NCI-H510A (cell line): Measurements from ENCODE around the gene MMP24OS.
"Not testable (repeated sequence)": the region's sequence is repeated elsewhere in the genome, so short reads cannot be mapped to it uniquely, and the experiment has no call there.

Source experiments
- DNase-seq: peaks from one replicate; lab custom pipeline; 2025; lab: John Stamatoyannopoulos, UW

MMP24OS gene

DNA sequence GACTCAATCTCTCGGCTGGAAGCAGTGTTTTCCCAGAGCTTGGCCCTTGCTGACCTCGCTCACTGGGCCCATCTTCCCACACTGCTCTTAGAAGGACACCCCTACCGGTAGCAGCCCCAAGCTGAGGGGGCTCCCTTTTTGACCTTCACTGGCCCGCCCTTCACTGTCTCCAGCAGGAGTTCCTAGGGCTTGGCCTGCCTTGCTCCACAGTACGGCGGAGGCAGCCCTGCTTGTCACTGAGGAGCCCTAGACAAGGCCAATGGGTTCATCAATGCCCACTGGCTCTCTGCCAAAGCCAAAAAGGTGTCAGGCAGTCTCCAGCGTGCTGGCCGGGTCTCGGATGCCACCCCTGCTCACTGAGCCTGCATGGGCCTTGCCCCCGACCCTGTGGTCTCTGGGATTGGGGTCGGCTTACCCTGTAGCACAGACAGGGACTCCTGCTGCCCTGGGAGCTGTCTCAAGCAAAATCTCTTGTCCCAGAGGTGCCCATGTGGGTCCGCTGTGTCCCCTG, 2.1 kb downstream of the MMP24OS start:
- DNase-seq: no peak

- DNase-seq: no peak
These were observed 3.5 kb downstream of the MMP24OS start for GRCh38 chr20:35274172-35275092.

GRCh38 chr20:35273449-35274171, 4.3 kb downstream of the MMP24OS start:
- no peak for DNase-seq

DNA sequence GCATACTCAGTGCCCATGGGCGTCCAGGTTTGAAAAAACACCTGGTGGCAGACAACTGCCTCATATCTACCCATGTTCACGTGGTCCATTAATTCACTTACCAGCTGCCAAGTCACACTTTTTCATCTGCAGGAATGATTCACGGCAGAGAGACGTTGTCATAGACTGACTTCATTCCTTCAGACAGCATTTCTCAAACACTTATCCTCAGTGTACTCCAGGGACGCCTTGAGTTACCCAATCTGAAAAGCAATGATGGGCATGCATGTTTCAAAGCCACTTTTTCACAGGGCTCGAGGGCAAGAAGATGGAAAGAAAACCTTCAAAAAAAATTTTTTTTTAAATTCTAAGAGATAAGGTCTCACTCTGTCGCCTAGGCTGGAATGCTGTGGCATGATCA, 6.0 kb downstream of the MMP24OS start:
- DNase-seq: no peak

- DNase-seq: no peak
These were observed 6.6 kb downstream of the MMP24OS start for GRCh38 chr20:35271073-35271882.

GRCh38 chr20:35270021-35270902, 7.7 kb downstream of the MMP24OS start:
- no peak for DNase-seq

GRCh38 chr20:35269055-35269781, 8.7 kb downstream of the MMP24OS start:
- no peak for DNase-seq

DNA sequence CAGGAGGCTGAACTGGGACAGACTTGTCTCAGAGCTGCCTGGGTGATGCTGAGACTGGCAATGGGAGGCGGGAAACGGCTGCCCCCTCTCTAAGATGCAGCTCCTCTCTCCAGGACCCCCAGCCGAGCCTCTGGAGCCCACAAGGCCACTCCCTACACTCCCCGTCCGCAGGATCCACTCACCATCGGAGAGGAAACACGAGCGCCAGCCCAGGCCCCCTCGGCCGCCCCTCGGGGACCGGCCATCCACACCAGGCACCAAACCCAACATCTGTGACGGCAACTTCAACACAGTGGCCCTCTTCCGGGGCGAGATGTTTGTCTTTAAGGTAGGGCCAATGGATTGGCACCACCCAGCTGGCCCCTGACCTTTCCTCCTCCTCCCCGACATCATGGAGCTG, 10.8 kb downstream of the MMP24OS start:
- DNase-seq: no peak

DNA sequence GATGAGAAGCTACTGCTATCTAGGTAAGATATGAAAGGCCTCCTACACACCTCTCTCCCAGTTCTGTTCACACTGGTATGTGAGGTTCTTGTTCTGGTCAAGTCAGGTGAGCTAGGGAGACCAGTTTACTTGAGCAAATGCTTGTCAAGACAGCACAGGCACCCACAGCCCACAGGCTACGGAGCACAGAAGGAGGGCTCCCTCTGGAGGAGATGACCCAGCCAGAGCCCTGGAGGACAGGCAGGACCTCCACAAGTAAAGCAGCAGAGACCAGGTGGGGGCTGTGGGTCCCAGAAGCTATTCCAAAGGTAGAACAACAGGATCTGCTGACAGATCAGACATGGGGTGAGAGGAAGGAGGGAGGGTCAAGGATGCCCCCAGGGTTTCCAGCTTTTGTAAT, 13.2 kb downstream of the MMP24OS start:
- no peak for DNase-seq

DNA sequence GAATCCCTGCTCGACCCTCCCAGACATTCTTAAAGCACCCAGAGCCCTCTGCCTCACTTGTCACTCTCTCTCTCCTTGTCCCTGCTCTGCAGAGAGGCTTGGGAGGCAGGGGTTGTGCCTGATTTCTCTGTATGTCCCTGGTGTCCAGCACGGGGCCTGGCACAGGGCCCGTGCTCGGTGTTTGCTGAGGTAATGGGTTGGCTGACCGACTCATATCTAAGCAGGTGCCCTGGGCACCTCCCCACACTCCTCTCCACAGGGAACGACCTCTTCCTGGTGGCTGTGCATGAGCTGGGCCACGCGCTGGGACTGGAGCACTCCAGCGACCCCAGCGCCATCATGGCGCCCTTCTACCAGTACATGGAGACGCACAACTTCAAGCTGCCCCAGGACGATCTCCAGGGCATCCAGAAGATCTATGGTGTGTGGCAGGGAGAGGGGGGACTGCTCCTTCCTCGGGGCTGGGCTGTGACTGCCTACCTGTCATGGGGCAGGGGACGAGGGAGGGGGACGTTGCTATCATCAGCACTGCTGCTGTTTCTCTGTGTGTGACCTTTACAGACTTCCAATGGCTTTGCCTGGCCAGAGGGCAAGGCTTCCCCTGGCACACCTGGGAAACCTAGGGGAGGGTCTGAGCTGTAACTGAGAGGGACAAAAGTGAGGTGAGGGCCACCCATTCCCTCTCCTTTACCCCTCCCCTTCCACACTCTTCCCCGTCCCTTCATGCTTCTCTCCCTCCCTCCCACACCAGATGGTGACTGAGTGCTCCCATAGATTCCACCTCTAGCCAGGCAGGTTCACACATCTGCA, 14.2 kb downstream of the MMP24OS start:
- DNase-seq: no peak

DNA sequence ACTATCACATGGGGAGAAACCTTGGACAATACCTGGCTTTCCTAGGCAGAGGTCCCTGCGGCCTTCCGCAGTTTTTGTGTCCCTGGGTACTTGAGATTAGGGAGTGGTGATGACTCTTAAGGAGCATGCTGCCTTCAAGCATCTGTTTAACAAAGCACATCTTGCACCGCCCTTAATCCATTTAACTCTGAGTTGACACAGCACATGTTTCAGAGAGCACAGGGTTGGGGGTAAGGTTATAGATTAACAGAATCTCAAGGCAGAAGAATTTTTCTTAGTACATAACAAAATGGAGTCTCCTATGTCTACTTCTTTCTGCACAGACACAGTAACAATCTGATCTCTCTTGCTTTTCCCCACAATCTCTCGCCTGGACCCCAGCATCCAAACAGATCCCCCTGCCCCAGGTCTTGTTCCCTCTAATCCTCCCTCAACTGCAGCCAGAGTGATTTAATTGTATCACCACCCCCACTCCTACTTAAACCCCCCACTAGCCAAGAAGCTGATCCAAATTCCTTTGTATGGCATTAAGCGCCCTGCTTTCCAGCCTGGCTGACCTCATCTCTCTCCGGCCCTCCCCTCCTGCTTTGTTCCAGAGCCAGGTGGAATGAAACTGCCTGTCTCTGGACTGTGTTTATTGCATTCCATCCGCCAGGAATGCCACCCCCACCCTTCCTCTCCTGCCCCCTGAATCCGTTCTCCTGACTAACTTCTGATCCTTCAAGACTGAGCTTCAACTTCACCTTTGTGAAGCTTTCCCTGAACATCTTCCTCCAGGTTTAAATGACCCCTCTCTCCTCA, 15.0 kb downstream of the MMP24OS start:
- DNase-seq: not testable (repeated sequence)

DNA sequence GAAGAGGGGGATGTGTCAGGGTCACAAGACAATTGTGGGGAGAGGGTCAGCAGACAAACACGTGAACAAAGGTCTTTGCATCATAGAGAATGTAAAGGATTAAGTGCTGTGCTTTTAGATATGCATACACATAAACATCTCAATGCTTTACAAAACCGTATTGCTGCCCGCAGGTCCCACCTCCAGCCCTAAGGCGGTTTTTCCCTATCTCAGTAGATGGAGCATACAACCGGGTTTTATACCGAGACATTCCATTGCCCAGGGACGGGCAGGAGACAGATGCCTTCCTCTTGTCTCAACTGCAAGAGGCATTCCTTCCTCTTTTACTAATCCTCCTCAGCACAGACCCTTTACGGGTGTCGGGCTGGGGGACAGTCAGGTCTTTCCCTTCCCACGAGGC, 15.6 kb downstream of the MMP24OS start:
- not testable (repeated sequence) for DNase-seq

GRCh38 chr20:35260426-35260825, 17.5 kb downstream of the MMP24OS start:
- no peak for DNase-seq

- DNase-seq: no peak
These were observed 20.6 kb downstream of the MMP24OS start for GRCh38 chr20:35257175-35257909.

DNA sequence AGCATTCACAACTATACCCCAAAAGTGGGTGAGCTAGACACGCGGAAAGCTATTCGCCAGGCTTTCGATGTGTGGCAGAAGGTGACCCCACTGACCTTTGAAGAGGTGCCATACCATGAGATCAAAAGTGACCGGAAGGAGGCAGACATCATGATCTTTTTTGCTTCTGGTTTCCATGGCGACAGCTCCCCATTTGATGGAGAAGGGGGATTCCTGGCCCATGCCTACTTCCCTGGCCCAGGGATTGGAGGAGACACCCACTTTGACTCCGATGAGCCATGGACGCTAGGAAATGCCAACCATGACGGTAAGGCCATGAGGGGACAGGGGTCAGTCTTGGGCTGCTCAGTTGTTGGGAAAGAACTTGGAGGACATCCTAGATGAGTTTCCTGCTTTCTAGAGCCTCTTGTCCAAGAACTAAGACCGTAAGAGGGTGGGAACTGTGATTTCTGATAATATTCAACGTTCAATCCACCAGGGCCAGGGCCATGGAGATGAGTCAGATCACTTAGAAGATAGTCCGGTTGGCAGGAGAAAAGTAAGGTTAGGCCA, 23.4 kb downstream of the MMP24OS start:
- no peak for DNase-seq

GRCh38 chr20:35253010-35253409, 24.9 kb downstream of the MMP24OS start:
- no peak for DNase-seq

- DNase-seq: not testable (repeated sequence)
These were observed 25.3 kb downstream of the MMP24OS start for GRCh38 chr20:35252598-35252997.

- DNase-seq: no peak
These were observed 25.9 kb downstream of the MMP24OS start for GRCh38 chr20:35252037-35252461.
